SK-N-SH (cell line): ENCODE results near the gene TUBB3. TPM values are rescaled to one million over a fixed set of nuclear protein-coding genes. Genes with fewer than 3 reads are reported as not detected.
"Not testable (repeated sequence)": the region's sequence is repeated elsewhere in the genome, so short reads cannot be mapped to it uniquely, and the experiment has no call there.

Experiments
- CTCF ChIA-PET: fragments of 300-600, 350-600 bp; formaldehyde crosslinking; extraction: SDS; loops from one replicate; lab custom pipeline; 2021; lab: Yijun Ruan, JAX
- POLR2A ChIA-PET: fragments of 350-600 bp; sonication (Branson Sonifier 250); formaldehyde crosslinking; extraction: SDS; loops from one replicate; lab custom pipeline; 2020; ENCODE audit warnings: antibody characterized with exemption, inconsistent platforms; lab: Yijun Ruan, JAX
- DNase-seq: peaks from one replicate; pipeline ENCODE4 v3.0.0; 2012
- H2AFZ ChIP-seq: fragments of 200-600 bp; sonication (generic); 2 replicates; pipeline ENCODE4 v1.8.1; 2016; ENCODE audit warnings: antibody characterized with exemption, mild to moderate bottlenecking, low read depth
- H3F3A ChIP-seq: fragments of 200-600 bp; sonication (generic); replicated peaks from 2 replicates; pipeline ENCODE3; 2016; ENCODE audit warnings: antibody characterized with exemption, mild to moderate bottlenecking; ENCODE audit not compliant: insufficient read depth
- H3K27ac ChIP-seq, 2 experiments: fragments of 200-500 bp in 1 of 2; fragments of 200-600 bp in 1 of 2; sonication (Bioruptor generic) in 1 of 2; sonication (generic), shearing (Covaris generic) in 1 of 2; 2 replicates each; pipeline versions ENCODE4 v1.5.1 to v1.6.1; 2014 to 2016; ENCODE audit warnings: low read depth in 2 of 2, inconsistent platforms in 1 of 2, low read length in 1 of 2, mild to moderate bottlenecking in 1 of 2, mixed read lengths in 1 of 2
- H3K27me3 ChIP-seq: fragments of 200-600 bp; sonication (generic), shearing (Covaris generic); 2 replicates; pipeline ENCODE4 v1.6.1; 2016; ENCODE audit warnings: mixed run types; ENCODE audit not compliant: insufficient read depth
- H3K36me3 ChIP-seq, 2 experiments: fragments of 200-500 bp in 1 of 2; fragments of 200-600 bp in 1 of 2; sonication (Bioruptor generic) in 1 of 2; sonication (generic) in 1 of 2; replicated peaks in 1 of 2; 2 replicates each; pipeline versions ENCODE3 to v1.5.1; 2014 to 2016; ENCODE audit warnings: low read length in 1 of 2, mild to moderate bottlenecking in 1 of 2; ENCODE audit not compliant: insufficient read depth in 2 of 2, control insufficient read depth in 1 of 2
- H3K4me1 ChIP-seq, 2 experiments: fragments of 200-500 bp in 1 of 2; fragments of 200-600 bp in 1 of 2; sonication (Bioruptor generic) in 1 of 2; sonication (generic), shearing (Covaris generic) in 1 of 2; 2 replicates each; pipeline versions ENCODE4 v1.5.1 to v1.6.1; 2014 to 2016; ENCODE audit warnings: low read depth in 1 of 2, low read length in 1 of 2, mixed run types in 1 of 2; ENCODE audit not compliant: insufficient read depth in 2 of 2, control insufficient read depth in 1 of 2
- H3K4me2 ChIP-seq: fragments of 200-600 bp; sonication (generic), shearing (Covaris generic); 2 replicates; pipeline ENCODE4 v1.6.1; 2017; ENCODE audit warnings: mixed run types
- H3K4me3 ChIP-seq, 2 experiments: fragments of 200-500 bp in 1 of 2; fragments of 200-600 bp in 1 of 2; sonication (Bioruptor generic) in 1 of 2; sonication (generic), shearing (Covaris generic) in 1 of 2; 2 replicates each; pipeline versions ENCODE4 v1.5.1 to v1.8.1; 2014 to 2016; ENCODE audit warnings: low read depth in 2 of 2, inconsistent platforms in 1 of 2, low read length in 1 of 2, mild to moderate bottlenecking in 1 of 2, mixed read lengths in 1 of 2, moderate library complexity in 1 of 2
- H3K79me2 ChIP-seq: fragments of 200-600 bp; sonication (generic); 2 replicates; pipeline ENCODE4 v1.8.1; 2017; ENCODE audit warnings: mild to moderate bottlenecking; ENCODE audit not compliant: insufficient read depth
- H3K9ac ChIP-seq: fragments of 200-600 bp; sonication (generic); 2 replicates; pipeline ENCODE4 v1.6.1; 2017; ENCODE audit warnings: mixed run types
- H3K9me2 ChIP-seq: fragments of 200-600 bp; sonication (generic); 2 replicates; pipeline ENCODE4 v1.6.1; 2017; ENCODE audit warnings: mixed run types
- H3K9me3 ChIP-seq: fragments of 200-600 bp; sonication (generic); 2 replicates; pipeline ENCODE4 v1.6.1; 2017; ENCODE audit warnings: mixed run types, mild to moderate bottlenecking, moderate library complexity
- H4K20me1 ChIP-seq: fragments of 200-600 bp; sonication (generic); 2 replicates; pipeline ENCODE4 v1.6.1; 2017; ENCODE audit warnings: mild to moderate bottlenecking, mixed run types; ENCODE audit not compliant: insufficient read depth
- CTCF ChIP-seq: fragments of 200-600 bp; sonication (generic); IDR thresholded peaks from 2 replicates; pipeline ENCODE4 v1.6.1; 2017; ENCODE audit warnings: antibody characterized with exemption, mild to moderate bottlenecking, moderate library complexity
- EZH2phosphoT487 ChIP-seq: fragments of 200-600 bp; sonication (generic); IDR thresholded peaks from 2 replicates; pipeline ENCODE4 v1.6.1; 2017; ENCODE audit warnings: low read depth, mixed run types, mild to moderate bottlenecking, antibody characterized with exemption, moderate library complexity, borderline replicate concordance
- IRF3 ChIP-seq: fragments of 150-350 bp; IDR thresholded peaks from 2 replicates; pipeline ENCODE4 v1.6.1; 2016; ENCODE audit warnings: mild to moderate bottlenecking, low read depth, low read length
- MXI1 ChIP-seq: IDR thresholded peaks from 2 replicates; pipeline ENCODE4 v1.6.1; 2012; ENCODE audit warnings: mild to moderate bottlenecking, low read depth, low read length, improper control_type of control experiment
- PBX3 ChIP-seq: IDR thresholded peaks from 2 replicates; pipeline ENCODE4; 2012
- POLR2AphosphoS5 ChIP-seq: IDR thresholded peaks from 2 replicates; pipeline ENCODE4 v1.6.1; 2012; ENCODE audit warnings: low read depth, low read length
- RFX5 ChIP-seq: IDR thresholded peaks from 2 replicates; pipeline ENCODE4 v1.6.1; 2012; ENCODE audit warnings: mild to moderate bottlenecking, improper control_type of control experiment, low read length
- USF1 ChIP-seq: IDR thresholded peaks from 2 replicates; pipeline ENCODE4 v1.4.0; 2012; ENCODE audit warnings: low read depth, borderline replicate concordance
- USF2 ChIP-seq: fragments of 150-350 bp; IDR thresholded peaks from 2 replicates; pipeline ENCODE4 v1.6.1; 2017; ENCODE audit warnings: antibody characterized with exemption, low read length, low read depth, borderline replicate concordance
- WGBS: methylation state at CpG from one replicate; pipeline ENCODE4 v1.1.6; 2017; ENCODE audit warnings: low lambda C conversion rate; 5-methylcytosine and 5-hydroxymethylcytosine counted together
- polyA plus RNA-seq, 3 experiments: library from polyadenylated mRNA; depleted of rRNA; stranded (reverse); fragments of >200 nt; gene quantifications; 2 replicates each; pipeline ENCODE4 v1.2.3, GENCODE V29; 2012

The TUBB3 gene
- polyA plus RNA-seq, 1 of the 3 experiments (the other 2 are of a cell fraction): 428 TPM

- POLR2A ChIA-PET: no interaction called here
- Histone ChIP-seq H3K4me1 (peaks cover 0 to 2% of the 10 kb centered on the region in 2 experiments; a peak in 1 of 4 replicates), H2AFZ (no peak overlapping the region), H3K36me3 (peaks cover 56 to 67% of the 10 kb centered on the region in 2 experiments), H3K4me3 (no peak overlapping the region), H3K9me2 (no peaks in the 10 kb centered on the region), H3K4me2 (no peak overlapping the region), H3K9me3 (no peaks in the 10 kb centered on the region), H3K9ac (no peak overlapping the region), H3F3A (peaks cover 33% of the 10 kb centered on the region), H4K20me1 (peaks cover 97% of the 10 kb centered on the region), H3K79me2 (peaks cover 63% of the 10 kb centered on the region), H3K27me3 (no peaks in the 10 kb centered on the region), H3K27ac (no peak overlapping the region)
- no peak for DNase-seq
- no peak for TF ChIP-seq IRF3
- TF ChIP-seq PBX3: no peak
- TF ChIP-seq POLR2AphosphoS5: 0 out of 2 replicates have a peak, but pooled peaks have one; percentile 21
- TF ChIP-seq USF2: no peak
- no peak for TF ChIP-seq CTCF
- CTCF ChIA-PET: interaction anchor here (1.0 kb wide), 1 partner anchor 17 kb away, joined by 4 read pairs; the partner anchor contains the start of gene DEF8
- 99% methylated on average over 14 of the region's 16 CpGs for WGBS
Measured at GRCh38 chr16:89931305-89931896, 8.3 kb downstream of the TUBB3 start.

- Histone ChIP-seq H3K4me1 (peaks cover 0 to 2% of the 10 kb centered on the region in 2 experiments; a peak in 1 of 4 replicates), H3K27me3 (no peaks in the 10 kb centered on the region), H3K79me2 (peaks cover 57% of the 10 kb centered on the region), H3K4me2 (no peak overlapping the region), H3K4me3 (no peak overlapping the region), H3F3A (peaks cover 30% of the 10 kb centered on the region), H3K9me3 (no peaks in the 10 kb centered on the region), H3K36me3 (peaks cover 61 to 67% of the 10 kb centered on the region in 2 experiments), H2AFZ (no peak overlapping the region), H3K9ac (no peak overlapping the region), H3K9me2 (no peaks in the 10 kb centered on the region), H4K20me1 (peaks cover 92% of the 10 kb centered on the region), H3K27ac (no peak overlapping the region)
- WGBS: 100% methylated on average over 3 of the region's 6 CpGs
- TF ChIP-seq EZH2phosphoT487 (no peak), USF1 (no peak), MXI1 (no peak), RFX5 (no peak)
- ChIA-PET POLR2A (interaction anchor here (0.8 kb wide), 1 partner anchor 8 kb away, joined by 3 read pairs; the partner anchor contains the start of gene TUBB3), CTCF (interaction anchor here (0.7 to 1.0 kb wide), 2 partner anchors 16 to 17 kb away, joined by 3 to 4 read pairs; partner anchors contain the start of gene DEF8)
- no peak for DNase-seq
Measured at GRCh38 chr16:89931964-89932363, 8.8 kb downstream of the TUBB3 start.

GRCh38 chr16:89934019-89934418 is 10.9 kb downstream of the TUBB3 start:
- H3F3A ChIP-seq: peaks cover 27% of the 10 kb centered on the region
- peaks cover 37% of the 10 kb centered on the region for H3K79me2 ChIP-seq
- not testable (repeated sequence) for H3K9me3 ChIP-seq, H3K4me2 ChIP-seq, H3K4me1 ChIP-seq, DNase-seq, H3K27me3 ChIP-seq, H3K9ac ChIP-seq, H3K9me2 ChIP-seq, H2AFZ ChIP-seq, H3K4me3 ChIP-seq, H3K27ac ChIP-seq
- ChIA-PET POLR2A (interaction anchor here (2.5 kb wide), 1 partner anchor 9 kb away, joined by 11 read pairs; no protein-coding TSS in a partner anchor), CTCF (interaction anchor here (0.9 to 1.3 kb wide), 2 partner anchors 14 to 24 kb away, joined by 4 to 5 read pairs; no protein-coding TSS in a partner anchor)
- peaks cover 71% of the 10 kb centered on the region for H4K20me1 ChIP-seq
- 96% methylated on average over 8 of the region's 29 CpGs for WGBS
- peaks cover 54 to 58% of the 10 kb centered on the region in 2 experiments for H3K36me3 ChIP-seq
